Left forelimb (tissue), 1 donor: ENCODE results near the gene PTGDS.

ENCODE experiments used
- DNase-seq: peaks from one replicate; pipeline ENCODE4 v3.0.0-alpha.2; 2018; ENCODE audit warnings: low spot score

Gene PTGDS

GRCh38 chr9:136977223-136977622, at the start of gene PTGDS:
Gene PTGDS (plus strand): TSS chr9:136977504. CDS start chr9:136977579, 75 bp downstream.
- DNase-seq, result no peak

GRCh38 chr9:136928591-136928990, 48.7 kb upstream of the PTGDS start:
- DNase-seq, result no peak

DNA sequence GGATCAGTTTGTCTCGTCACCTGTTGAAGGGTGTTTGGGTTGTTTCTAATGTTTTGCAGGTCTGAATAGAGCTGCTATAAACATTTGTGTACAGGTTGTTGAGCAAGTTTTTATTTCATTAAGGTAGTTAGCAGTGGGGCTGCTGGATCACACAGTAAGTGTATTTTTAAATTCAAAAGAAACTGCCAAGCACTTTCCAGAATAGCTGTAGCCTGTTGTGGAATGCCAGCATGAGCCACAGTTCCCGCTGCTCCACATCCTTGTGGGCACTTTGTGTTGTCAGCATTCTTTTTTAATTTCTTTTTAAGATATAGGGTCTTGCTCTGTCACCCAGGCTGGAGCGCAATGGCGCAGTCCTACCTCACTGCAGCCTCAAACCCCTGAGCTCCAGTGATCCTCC, 47.3 kb upstream of the PTGDS start:
- no peak for DNase-seq

DNA sequence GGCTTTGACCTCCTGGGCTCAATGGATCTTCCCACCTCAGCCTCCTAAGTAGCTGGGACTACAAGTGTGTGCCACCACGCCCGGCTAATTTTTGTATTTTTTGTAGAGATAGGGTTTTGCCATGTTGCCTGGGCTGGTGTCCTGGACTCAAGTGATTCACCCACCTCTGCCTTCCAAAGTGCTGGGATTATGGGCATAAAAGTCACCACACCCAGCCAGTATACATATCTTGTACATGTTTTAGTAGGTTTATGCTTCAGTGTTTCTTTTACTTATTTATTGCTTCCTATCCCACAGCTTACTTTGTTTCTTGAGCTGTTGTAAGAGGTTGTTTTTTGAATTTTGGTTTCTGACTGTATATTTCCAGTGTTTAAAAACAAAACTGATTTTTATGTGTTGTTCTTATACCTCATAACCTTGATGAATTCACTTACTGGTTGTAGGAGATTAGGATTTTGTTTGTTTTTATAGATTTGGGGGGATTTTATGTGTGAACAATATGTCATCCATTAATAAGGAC, 45.6 kb upstream of the PTGDS start:
- no peak for DNase-seq

DNA sequence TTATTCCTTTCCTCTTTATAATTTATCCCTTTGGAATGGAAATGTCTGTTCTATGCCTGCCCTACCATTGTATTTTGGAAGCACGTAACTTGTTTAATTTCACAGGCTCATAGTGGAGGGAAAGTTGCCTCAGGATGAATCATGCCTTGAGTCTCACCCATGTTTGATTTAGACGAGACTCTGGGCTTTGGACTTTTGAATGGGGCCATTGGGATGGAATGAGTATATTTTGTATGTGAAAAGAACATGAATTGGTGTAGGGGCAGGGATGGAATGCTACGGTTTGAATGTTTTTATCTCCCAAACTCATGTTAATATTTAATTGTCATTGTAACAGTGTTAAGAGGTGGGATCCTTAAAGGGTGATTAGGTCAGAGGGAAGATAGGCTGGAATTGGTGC, 43.0 kb upstream of the PTGDS start:
- DNase-seq, result no peak

DNA sequence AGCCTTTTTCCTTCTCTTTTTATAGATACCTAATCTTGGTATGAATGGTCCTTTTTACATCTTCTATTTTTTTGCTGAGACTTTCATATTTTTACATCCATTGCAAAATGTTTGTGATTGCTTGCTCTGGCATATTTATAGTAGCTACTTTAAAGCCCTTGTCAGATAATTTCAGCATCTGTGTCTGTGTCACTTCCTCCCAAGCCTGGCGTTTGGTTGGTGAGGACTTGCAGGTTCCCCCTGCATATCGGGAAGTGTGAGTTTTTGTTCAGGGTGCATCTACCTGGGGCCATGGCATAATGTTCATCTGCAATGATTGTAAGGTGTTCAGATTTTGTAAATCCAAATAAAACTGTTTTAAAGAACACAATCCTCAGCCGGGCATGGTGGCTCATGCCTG, 41.7 kb upstream of the PTGDS start:
- DNase-seq, result no peak

DNA sequence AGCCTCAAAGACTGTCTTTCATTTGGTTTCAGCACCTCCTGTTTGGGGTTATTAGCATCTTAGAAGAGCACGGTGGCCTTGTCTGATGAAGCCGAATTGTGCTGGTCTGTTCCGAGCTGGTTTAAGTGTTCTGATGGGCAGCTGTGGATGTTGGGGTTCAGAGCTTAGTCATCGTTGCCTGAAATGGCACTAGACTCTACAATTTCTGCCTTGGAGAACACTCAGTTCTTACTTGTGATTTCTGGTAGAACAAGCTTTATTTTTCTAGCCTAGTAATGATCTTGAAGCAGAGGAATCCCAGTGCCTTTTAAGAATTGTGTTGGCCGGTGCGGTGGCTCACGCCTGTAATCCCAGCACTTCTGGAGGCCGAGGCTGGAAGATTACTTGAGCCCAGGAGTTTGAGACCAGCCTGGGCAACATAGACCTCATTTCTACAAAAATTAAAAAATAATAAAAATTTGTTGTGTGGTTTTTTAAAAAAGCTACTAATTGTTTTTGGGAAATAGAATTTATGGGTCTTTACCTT, 40.6 kb upstream of the PTGDS start:
- no peak for DNase-seq

DNA sequence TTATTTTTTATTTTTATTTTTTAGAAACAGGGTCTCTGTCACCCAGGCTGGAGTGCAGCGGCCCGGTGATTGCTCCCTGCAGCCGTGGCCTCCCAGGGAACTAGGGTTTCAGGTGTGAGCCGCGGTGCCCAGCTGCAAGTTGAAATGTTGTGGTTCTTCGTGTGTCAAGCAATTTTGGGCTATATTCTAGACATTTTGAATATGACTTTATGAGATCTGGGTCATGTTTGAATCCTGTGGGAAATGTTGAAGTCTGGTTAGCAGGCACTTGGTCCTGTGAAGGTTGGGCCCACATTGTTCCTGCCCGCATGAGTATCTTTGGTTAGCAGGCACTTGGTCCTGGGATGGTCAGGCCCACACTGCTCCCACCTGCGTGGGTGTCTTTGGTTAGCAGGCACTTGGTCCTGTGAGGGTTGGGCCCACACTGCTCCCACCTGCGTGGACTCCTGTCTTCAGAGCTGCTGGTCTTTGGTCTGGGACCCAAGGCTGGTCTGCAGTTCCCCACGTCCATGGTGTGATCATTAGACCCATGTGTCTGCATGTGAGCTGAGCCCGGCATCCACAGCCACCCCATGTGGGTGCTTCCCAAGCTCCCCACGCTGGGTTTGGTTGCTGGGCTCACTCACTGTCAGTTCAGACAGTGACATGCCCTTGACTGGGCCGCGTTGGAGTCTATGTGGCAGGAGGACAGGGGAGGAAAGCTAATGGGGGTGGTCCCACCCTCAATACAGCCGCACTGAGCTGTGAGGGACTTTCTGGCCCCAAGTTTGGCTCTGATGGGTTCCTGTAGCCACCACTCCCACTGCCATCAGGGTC, 39.9 kb upstream of the PTGDS start:
- no peak for DNase-seq

GRCh38 chr9:136939431-136939995, 37.8 kb upstream of the PTGDS start:
- no peak for DNase-seq

DNA sequence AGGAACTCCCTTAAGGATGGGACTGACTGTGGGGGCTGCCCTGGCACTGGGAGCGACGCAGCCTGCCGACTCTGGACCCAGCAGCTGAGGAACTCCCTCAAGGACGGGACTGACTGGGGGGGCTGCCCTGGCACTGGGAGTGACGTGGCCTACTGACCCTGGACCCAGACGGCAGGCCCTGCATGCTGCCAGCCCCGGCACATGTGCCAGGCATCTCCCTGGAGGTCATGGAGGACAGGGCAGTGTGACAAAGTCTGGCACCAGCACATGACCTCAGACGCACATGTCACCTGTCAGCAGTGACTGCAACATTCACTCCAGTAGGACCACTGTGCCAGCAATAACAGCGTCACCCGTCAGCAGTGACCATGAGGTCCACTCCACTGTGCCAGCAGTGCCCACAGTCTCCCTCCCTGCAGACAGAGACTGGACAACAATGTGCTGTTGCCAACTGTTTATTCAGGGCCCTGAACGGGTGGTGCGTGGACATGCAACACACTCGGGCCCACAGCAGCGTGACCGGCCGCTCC, 37.2 kb upstream of the PTGDS start:
- DNase-seq, result no peak

DNA sequence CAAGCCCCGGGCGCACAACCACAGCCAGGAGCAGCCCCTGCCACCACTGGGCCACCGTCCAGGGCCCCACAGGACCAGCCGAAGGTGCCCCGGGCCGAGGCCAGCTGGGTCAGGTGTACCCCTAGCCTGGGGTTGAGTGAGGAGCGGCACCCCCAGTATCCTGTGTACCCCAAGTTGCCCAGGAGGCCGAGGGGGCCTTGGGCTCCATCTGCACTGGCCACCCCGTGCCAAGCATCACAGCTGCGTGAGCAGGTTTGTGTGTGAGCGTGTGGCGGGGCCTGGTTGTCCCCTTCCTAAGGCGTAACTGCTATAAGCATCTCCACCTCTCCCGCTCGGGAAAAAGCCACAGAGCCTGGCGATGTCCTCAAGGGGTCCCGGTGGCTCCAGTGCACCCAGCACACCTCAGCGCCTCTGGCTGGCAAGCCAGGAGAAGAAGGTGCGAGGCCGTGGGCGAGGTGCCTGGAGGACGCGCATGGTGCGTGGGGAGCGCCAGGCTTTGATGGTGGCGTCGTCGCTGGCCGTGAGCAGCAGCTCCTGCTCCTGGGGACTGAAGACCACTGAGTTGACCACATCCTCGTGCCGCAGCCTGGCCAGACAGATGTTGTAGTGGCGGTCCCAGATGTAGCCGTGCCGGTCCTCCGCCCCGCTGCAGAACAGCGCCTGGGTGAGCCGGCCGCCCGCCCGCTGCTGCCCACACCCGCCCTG, 36.6 kb upstream of the PTGDS start:
- DNase-seq, result no peak

DNA sequence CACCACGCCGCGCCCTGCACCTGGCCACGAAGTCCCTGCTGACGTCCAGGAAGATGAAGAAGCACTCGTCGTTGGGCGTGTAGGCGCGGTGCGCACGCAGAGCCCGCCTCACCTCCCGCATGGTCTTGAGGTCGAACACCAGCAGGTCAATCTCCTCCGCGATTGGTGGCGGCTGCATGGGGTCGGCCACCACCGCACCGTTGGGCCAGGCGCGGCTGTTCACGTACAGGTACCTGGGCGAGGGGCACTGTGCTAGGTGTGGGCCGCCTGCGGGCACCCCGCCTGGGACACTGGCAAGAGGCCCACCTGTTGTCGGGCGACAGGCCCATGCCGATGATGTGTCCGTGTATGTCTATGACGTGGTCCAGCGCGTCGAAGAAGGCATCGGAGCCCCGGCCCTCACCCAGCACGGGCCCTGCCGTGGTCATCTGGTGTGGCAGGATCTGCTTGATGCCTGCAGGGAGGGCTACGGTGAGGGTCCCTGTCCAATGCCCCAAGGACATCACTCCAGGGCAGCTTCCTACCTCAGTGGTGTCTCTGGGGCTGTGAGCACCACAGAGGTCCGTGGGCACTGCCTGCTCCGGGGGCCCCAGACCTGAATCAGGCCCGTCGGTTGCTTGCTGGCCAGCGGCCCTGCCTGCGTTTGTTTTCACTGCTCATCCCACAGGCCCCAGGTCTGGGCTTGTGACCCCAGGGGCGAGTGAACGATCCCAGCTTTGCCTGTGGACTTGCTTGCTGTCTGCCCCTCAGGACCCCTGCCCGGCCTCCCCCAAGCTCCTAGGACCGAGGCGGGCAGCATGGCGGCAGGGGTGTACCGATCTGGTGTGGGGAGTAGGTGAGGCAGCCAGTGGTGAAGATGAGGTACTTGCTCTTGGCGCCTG, 35.8 kb upstream of the PTGDS start:
- no peak for DNase-seq

DNA sequence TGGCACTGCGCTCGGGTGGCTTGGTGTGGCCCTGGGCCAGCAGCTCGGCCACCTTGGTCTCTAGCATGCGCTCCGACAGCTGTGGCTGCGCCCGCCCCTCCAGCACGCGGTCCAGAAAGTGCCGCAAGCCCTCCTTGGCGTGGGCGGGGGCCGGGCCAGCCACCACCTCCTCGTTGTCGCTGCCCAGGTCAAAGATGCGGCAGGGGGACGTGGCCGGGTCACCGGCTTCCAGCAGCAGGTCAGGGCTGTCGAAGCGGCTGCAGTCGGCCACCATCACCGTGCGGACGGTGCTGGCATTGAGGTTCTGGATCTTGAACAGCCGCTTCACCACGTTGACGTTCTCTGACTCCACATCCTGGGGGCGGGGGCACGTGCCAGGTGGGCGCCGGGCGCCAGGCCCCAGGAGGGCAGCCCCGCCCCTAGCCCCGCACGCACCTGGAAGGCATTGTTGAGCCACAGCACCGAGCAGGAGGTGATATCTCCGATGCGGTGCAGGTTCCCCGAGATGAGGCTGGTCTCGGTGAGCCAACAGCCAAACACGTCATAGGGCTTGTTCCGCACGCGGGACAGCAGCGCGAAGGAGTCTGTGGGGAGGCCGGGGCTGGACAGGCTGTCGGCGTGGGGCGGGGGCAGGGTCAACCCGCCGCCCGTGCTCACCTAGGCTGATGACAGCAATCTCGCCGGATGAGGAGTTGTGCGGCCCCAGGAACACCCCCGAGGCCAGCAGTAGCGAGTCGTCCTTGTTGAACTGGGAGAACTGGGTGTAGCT, 35.0 kb upstream of the PTGDS start:
- DNase-seq, result no peak

- DNase-seq, result no peak
Measured at GRCh38 chr9:136942881-136943230, 34.4 kb upstream of the PTGDS start.

DNA sequence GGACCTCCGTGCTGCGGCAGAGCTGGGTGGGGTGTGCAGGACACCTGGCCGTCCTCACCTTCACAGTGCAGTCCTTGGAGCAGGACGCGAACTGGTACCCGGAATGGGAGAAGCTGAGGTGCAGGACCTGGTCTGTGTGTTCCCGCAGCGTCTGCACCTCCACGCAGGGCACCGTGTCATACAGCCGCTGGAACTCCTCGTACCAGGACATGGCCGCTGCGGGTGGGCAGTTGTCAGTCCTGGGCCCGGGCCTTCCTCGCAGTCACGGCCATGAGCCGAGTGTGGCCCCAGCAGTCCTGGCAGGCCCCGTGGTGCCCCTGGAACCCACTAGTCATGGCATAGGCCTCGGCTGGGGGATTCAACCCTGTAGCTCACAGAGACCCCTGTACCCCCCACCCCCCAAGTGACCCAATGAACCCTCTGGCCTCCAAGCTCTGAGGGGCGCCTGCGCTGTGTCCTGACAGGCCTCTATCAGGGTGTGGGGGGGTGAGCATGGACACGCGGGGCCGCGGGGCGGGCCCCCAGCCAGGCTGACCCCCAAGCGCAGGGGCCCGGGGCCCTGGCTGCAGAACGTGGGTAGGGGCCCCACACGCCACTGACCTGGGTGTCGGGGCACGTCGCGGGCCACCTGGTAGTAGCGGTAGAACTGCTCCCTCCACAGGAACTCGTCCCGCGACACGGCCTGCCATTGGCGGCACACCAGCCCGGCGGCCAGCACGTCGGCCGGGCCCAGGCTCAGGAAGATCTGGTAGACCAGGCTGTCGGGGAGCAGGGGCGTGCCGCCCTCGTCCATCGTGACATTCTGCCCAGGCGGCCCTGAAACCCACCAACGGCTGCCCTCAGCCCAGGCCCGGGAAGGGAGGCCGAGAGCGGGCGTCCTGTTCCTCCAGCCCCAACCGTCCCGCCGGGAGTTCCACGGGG, 33.8 kb upstream of the PTGDS start:
- no peak for DNase-seq

- DNase-seq, result no peak
Measured at GRCh38 chr9:136944212-136944518, 33.1 kb upstream of the PTGDS start.

GRCh38 chr9:136944519-136945332, 32.6 kb upstream of the PTGDS start, which contains the start of the genes C8G and FBXW5:
Gene C8G (plus strand): TSS chr9:136945243. CDS start chr9:136945321, 78 bp downstream.
Gene FBXW5 (minus strand): TSS chr9:136944738. CDS start chr9:136944083, 655 bp downstream.
- DNase-seq, result peak; percentile 98

- DNase-seq, result no peak
Measured at GRCh38 chr9:136945333-136946227, 31.7 kb upstream of the PTGDS start.
